Fibroblast of the aortic adventitia (primary cell): ENCODE results near the gene TBX18. TPM values are rescaled to one million over a fixed set of nuclear protein-coding genes. Genes with fewer than 3 reads are reported as not detected.

Experiments used
- DNase-seq: peaks from one replicate; pipeline ENCODE4 v3.0.0-alpha.2; 2010; ENCODE audit warnings: low read depth
- H3K4me3 ChIP-seq: 2 replicates; pipeline ENCODE4 v1.5.1; 2011; ENCODE audit warnings: low read depth, mild to moderate bottlenecking, control low read depth, low read length, moderate library complexity
- total RNA-seq: library from RNA; depleted of rRNA; stranded (reverse); fragments of >200 nt; gene quantifications from 2 replicates; pipeline ENCODE4 v1.2.3, GENCODE V29; 2012; ENCODE audit warnings: low replicate concordance
- TF ChIP-seq, protein P1 (sequence below): IDR thresholded peaks from 2 replicates; pipeline ENCODE4 v1.5.1; 2011; ENCODE audit warnings: mild to moderate bottlenecking, low read length, control low read depth, inconsistent platforms; ENCODE audit not compliant: insufficient read depth

Gene TBX18
- total RNA-seq, 1 donor: 27.1 TPM

DNA sequence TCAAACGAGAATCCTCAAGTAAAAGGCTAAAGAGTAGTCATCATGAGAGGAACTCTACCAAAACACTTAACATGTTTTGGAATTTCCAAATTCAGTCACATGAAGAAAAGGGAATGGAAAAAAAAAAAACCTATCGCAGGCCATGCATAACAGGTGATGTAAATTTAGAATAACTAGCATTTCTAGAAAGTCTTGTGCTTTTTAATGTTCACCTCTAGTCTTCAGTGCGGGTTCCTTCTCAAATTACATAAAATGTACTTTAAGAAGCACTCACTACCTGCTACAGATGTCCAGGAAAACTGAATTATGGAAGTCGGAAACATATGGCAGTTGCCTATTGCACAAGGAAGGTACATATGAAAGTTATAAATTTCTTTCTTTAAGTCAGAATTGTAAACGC lies 6.1 kb upstream of the TBX18 start:
- H3K4me3 ChIP-seq: no peak overlapping the region
- TF ChIP-seq, protein P1, sequence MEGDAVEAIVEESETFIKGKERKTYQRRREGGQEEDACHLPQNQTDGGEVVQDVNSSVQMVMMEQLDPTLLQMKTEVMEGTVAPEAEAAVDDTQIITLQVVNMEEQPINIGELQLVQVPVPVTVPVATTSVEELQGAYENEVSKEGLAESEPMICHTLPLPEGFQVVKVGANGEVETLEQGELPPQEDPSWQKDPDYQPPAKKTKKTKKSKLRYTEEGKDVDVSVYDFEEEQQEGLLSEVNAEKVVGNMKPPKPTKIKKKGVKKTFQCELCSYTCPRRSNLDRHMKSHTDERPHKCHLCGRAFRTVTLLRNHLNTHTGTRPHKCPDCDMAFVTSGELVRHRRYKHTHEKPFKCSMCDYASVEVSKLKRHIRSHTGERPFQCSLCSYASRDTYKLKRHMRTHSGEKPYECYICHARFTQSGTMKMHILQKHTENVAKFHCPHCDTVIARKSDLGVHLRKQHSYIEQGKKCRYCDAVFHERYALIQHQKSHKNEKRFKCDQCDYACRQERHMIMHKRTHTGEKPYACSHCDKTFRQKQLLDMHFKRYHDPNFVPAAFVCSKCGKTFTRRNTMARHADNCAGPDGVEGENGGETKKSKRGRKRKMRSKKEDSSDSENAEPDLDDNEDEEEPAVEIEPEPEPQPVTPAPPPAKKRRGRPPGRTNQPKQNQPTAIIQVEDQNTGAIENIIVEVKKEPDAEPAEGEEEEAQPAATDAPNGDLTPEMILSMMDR: no peak
- no peak for DNase-seq

DNA sequence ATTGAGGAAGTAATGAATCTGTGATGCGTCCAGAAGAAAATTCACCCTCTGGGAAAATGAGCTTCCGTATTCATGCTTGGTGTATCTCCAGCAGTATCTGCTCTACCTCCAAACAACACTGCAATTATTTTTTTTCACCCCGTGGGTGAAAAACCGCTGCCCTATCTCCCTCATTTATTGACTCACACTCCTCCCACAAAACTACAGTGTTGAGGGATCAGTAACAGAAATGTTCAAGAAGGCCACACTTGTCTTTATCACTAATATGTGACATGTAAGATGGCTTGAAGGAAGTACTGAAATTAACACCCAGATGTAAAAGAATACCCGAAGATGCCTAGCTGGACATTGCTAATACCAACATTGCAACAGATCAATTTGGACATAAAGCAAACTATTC lies 4.9 kb upstream of the TBX18 start:
- H3K4me3 ChIP-seq: no peak overlapping the region
- no peak for DNase-seq
- TF ChIP-seq, protein P1: no peak

DNA sequence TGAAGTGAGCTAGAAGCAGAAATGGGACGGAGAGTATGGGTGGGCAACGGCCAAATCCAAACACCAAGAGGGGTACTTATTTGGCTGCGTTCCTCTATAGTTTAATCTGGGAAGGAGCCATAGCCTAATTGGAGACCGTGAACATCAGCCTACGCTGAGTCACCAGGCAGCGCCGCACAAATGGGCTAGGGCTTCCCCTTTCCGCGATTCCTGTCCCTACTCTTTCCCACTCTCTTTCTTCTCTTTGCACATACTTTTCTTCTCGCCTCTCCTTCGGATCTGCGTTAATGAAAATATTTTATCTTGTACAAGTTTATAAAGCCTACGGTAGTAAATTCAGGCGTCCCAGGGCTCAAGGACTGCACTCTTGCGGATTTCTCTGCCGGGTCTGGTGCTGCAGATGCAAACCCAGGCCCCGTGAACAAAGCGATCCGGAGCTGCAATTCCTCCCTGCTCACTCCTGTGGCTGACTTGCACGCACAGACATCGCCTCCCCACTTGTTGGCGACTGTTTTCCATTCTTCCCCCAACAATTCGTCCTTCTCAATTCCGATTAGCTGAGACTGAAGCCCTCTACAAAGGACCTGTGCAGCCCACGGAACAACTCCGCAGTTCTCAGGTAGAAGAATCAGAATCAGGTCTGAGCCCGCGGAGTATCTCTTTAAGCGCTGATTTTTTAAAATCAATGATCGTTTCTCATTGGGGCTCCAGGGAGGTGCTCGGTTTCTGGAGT lies 4.2 kb upstream of the TBX18 start:
- H3K4me3 ChIP-seq: no peak overlapping the region
- no peak for DNase-seq
- TF ChIP-seq, protein P1: no peak

DNA sequence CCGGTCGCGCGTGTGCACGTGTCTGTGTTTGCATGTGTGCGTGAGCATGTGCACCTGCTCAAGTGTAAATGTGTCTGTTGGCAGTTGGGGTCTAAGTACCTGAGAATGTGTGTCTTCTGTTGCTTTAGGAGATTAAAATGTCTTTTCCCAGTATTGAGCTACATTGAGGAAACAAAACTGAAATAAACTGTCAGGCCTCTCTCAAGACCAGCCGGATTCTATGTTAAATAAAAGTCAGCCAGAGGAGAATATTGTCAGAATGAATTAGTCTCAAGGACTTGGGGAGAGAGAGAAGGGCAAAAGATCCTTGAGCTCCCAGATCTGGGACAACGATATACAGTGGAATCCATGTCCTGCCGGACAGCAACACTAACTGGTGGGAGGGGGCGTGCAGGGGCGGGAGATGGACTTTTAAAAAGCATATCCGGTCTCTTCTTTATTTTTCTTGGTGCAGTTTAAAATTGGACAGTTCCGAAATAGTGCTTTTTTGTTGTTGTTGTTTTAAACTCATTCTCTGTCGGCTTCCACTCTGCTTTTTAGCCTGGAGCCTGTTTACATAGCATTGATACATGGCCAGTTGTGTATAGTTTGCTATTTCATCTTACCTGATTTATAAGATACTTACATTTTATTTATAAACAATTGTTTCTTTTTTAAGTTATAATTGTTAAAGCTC lies 3.3 kb upstream of the TBX18 start:
- DNase-seq: no peak
- H3K4me3 ChIP-seq: no peak overlapping the region
- TF ChIP-seq, protein P1: no peak

DNA sequence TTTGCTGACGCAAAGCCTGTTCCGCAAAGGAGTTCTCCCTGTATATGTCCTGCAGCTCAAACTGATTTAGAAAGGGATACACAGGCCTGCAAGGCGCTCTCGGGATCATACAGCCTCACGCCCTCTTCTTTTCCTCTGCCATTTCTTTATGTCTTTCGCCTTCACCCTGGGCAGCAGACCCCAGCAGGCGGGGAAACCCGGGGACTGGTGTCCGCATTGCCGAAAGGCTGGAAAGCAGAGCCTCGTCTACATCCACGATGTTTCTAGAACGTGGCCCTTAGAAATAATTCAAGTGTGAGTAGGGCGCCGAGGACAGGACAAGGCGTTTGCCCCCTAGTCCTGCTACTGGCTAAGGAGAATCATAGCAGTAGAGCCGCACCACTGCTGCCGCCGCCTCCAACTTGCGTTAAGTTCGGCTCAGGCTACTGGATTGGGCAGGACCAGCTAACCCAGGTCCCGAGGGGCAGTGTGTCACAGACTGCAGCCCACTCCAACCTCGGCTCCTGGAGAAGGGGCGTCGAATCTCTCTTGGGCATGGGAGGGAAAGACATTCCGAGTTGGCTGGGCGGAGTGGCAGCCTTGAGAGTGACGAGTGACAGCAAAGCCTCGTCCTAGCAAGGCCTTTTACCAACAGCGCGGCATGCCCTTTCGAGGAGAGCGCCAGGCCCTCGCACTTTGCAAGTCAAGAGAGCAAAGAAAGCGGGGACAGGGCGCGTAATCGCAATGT lies 2.6 kb upstream of the TBX18 start:
- TF ChIP-seq, protein P1: no peak
- no peak overlapping the region for H3K4me3 ChIP-seq
- DNase-seq: no peak

DNA sequence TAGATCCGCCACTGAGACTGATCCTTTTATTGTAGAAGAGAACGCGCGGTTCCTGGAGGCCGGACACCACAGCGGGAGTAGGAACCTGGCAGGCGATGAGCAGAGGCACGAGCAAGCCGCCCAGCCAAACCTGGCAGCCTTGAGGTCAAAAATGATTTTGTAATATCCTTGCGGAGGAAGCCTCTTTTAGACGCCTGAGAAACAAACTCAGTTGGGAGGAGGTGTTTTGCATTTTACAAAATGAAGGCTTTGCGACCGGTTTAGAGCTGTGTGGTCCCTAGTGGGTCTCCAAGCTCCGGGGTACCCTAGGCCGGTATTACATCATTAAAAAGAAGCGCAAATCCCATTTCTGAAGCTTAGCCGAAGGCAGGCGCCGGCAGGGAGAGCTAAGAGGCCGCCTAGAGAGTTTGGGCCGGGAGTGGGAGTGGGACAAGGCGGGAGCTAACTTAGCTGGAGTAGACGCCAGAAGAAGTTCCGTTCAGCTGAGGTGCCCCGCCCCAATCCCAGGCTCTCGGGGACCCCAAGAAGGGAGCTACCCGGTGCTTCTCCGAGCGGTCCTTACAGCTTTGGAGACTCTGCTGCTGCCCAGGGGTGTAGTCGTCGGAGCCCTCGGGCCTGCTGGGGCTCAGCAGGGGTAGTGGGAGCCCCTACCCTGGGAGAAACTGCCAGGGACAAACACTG lies 1.9 kb upstream of the TBX18 start:
- TF ChIP-seq, protein P1: no peak
- DNase-seq: no peak
- no peak overlapping the region for H3K4me3 ChIP-seq
